Dermis microvascular lymphatic vessel endothelial cell (primary cell): ENCODE results near the gene DIDO1. TPM values are rescaled to one million over a fixed set of nuclear protein-coding genes. Genes with fewer than 3 reads are reported as not detected.
A peak's percentile ranks its signal among the peaks of the same experiment; 100 is the strongest.

Experiments
- DNase-seq, 2 donors: peaks; one replicate each; pipeline versions ENCODE4 v3.0.0 to v3.0.0-alpha.2; 2010; ENCODE audit warnings: low read depth in 2 of 2
- total RNA-seq: library from RNA; depleted of rRNA; stranded (reverse); fragments of >200 nt; gene quantifications from 2 replicates; pipeline ENCODE4 v1.2.1, GENCODE V29; 2014

The DIDO1 gene
- total RNA-seq, 1 donor from 2014 or later = 20.4 TPM

GRCh38 chr20:62951143-62951895 lies 25.0 kb upstream of the DIDO1 start:
- no peak for DNase-seq

- no peak for DNase-seq
Measured at GRCh38 chr20:62950741-62951140, 24.4 kb upstream of the DIDO1 start.

- no peak for DNase-seq
Measured at GRCh38 chr20:62949962-62950361, 23.7 kb upstream of the DIDO1 start.

- no peak for DNase-seq
Measured at GRCh38 chr20:62949153-62949821, 23.0 kb upstream of the DIDO1 start.

GRCh38 chr20:62947532-62948300 lies 21.4 kb upstream of the DIDO1 start:
- DNase-seq = no peak

GRCh38 chr20:62946918-62947317 lies 20.6 kb upstream of the DIDO1 start:
- DNase-seq = no peak

GRCh38 chr20:62945771-62946339 lies 19.6 kb upstream of the DIDO1 start:
- no peak for DNase-seq

GRCh38 chr20:62944746-62945145 lies 18.4 kb upstream of the DIDO1 start:
- DNase-seq = no peak

- DNase-seq = no peak
Measured at GRCh38 chr20:62944184-62944583, 17.9 kb upstream of the DIDO1 start.

GRCh38 chr20:62943396-62943795 lies 17.1 kb upstream of the DIDO1 start:
- no peak for DNase-seq

GRCh38 chr20:62942456-62942855 lies 16.2 kb upstream of the DIDO1 start:
- no peak for DNase-seq

- DNase-seq = no peak
Measured at GRCh38 chr20:62941792-62942191, 15.5 kb upstream of the DIDO1 start.

GRCh38 chr20:62940875-62941274 lies 14.6 kb upstream of the DIDO1 start:
- no peak for DNase-seq

GRCh38 chr20:62938105-62938888 lies 12.0 kb upstream of the DIDO1 start, which contains the start of gene GID8:
Gene GID8 (plus strand): TSS chr20:62938147. CDS start chr20:62941503, 3,356 bp downstream.
- peak in 1 of 2 donors; percentile 66 for DNase-seq

- peak; percentile 94 to 97 for DNase-seq
Measured at GRCh38 chr20:62937268-62938104, 11.2 kb upstream of the DIDO1 start.

- DNase-seq = no peak
Measured at GRCh38 chr20:62935968-62936585, 9.8 kb upstream of the DIDO1 start.

GRCh38 chr20:62935204-62935967 lies 9.1 kb upstream of the DIDO1 start:
- no peak for DNase-seq

GRCh38 chr20:62933966-62934365 lies 7.7 kb upstream of the DIDO1 start:
- no peak for DNase-seq

GRCh38 chr20:62931464-62931863 lies 5.2 kb upstream of the DIDO1 start:
- DNase-seq = no peak
